GM12878 (cell line): ENCODE data around the gene CCL19.

Experiments used
- EP300 ChIP-seq, 2 experiments: fragments of 150-350 bp in 1 of 2; IDR thresholded peaks; 2 replicates each; pipeline ENCODE4 v1.6.1; 2011 to 2012; ENCODE audit warnings: low read depth in 2 of 2, low read length in 2 of 2, borderline replicate concordance in 1 of 2, improper control_type of control experiment in 1 of 2, inconsistent platforms in 1 of 2; ENCODE audit not compliant: control insufficient read depth in 1 of 2
- HDAC6 ChIP-seq: fragments of 200-600 bp; sonication (generic); IDR thresholded peaks from one replicate; pipeline ENCODE4 v1.8.0; 2017; ENCODE audit warnings: antibody characterized with exemption; ENCODE audit not compliant: unreplicated experiment
- POLR2A ChIP-seq: IDR thresholded peaks from 2 replicates; pipeline ENCODE4 v1.6.1; 2011; ENCODE audit warnings: low read depth, mild to moderate bottlenecking, low read length
- SIX5 ChIP-seq: IDR thresholded peaks from 2 replicates; pipeline ENCODE4 v1.6.1; 2011; ENCODE audit warnings: mild to moderate bottlenecking, low read depth, low read length, moderate library complexity; ENCODE audit not compliant: severe bottlenecking
- SREBF2 ChIP-seq: IDR thresholded peaks from 2 replicates; pipeline ENCODE4 v1.6.1; 2012; ENCODE audit warnings: mild to moderate bottlenecking, low read length

GRCh38 chr9:34675869-34676268, 15.2 kb downstream of the CCL19 start:
- TF ChIP-seq SIX5, result no peak
- no peak for TF ChIP-seq EP300 (IDR thresholded peaks at IDR 0.05; ENCODE audit: borderline replicate concordance in 1 of 2, control insufficient read depth in 1 of 2, low read depth in 2 of 2, low read length in 2 of 2)
- no peak for TF ChIP-seq SREBF2
- TF ChIP-seq POLR2A, result no peak
- no peak for TF ChIP-seq HDAC6
